Gastroesophageal sphincter (tissue), 3 donors: ENCODE measurements around the gene S100A9.

ENCODE experiments used
- CTCF ChIP-seq, 4 experiments: fragments of 200-600 bp in 2 of 4; fragments of 450-650 bp in 2 of 4; sonication (generic) in 1 of 4; IDR thresholded peaks; one replicate each; pipeline ENCODE4 v1.5.1; 2017 to 2019; ENCODE audit warnings: antibody characterized with exemption in 4 of 4, mild to moderate bottlenecking in 2 of 4, moderate library complexity in 2 of 4
- EP300 ChIP-seq: sonication (generic); formaldehyde crosslinking; IDR thresholded peaks from one replicate; pipeline ENCODE4 v1.6.1; 2017; ENCODE audit warnings: antibody characterized with exemption, mild to moderate bottlenecking
- POLR2A ChIP-seq, 2 donors: fragments of 450-650 bp; IDR thresholded peaks; one replicate each; pipeline ENCODE4 v1.6.1; 2017; ENCODE audit warnings: antibody characterized with exemption in 2 of 2, mild to moderate bottlenecking in 2 of 2, moderate library complexity in 1 of 2
- POLR2AphosphoS5 ChIP-seq: sonication (generic); formaldehyde crosslinking; IDR thresholded peaks from one replicate; pipeline ENCODE4 v1.6.1; 2017; ENCODE audit warnings: antibody characterized with exemption

- no peak for TF ChIP-seq CTCF (IDR thresholded peaks at IDR 0.05)
- TF ChIP-seq POLR2A (IDR thresholded peaks at IDR 0.05): no peak
- TF ChIP-seq EP300: no peak
- no peak for TF ChIP-seq POLR2AphosphoS5
Observed at GRCh38 chr1:153308540-153308939, 49.1 kb upstream of the S100A9 start.
